Glutamatergic neuron (in vitro differentiated cells): ENCODE measurements around the gene PRODH2. TPM values are rescaled to one million over a fixed set of nuclear protein-coding genes. Genes with fewer than 3 reads are reported as not detected.

Source experiments
- DNase-seq: peaks from one replicate; pipeline ENCODE4 v3.0.0; 2022
- H3K27ac Mint-ChIP-seq: one replicate; pipeline ENCODE4 v1.8.0; 2020; ENCODE audit warnings: mild to moderate bottlenecking, mixed read lengths, inconsistent platforms; ENCODE audit not compliant: unreplicated experiment
- H3K27me3 Mint-ChIP-seq: one replicate; pipeline ENCODE4 v1.8.0; 2020; ENCODE audit warnings: mild to moderate bottlenecking, moderate library complexity, mixed read lengths, inconsistent platforms; ENCODE audit not compliant: unreplicated experiment
- H3K36me3 Mint-ChIP-seq: one replicate; pipeline ENCODE4 v1.8.0; 2020; ENCODE audit warnings: mild to moderate bottlenecking, mixed read lengths, inconsistent platforms; ENCODE audit not compliant: unreplicated experiment
- H3K4me1 Mint-ChIP-seq: one replicate; pipeline ENCODE4 v1.8.0; 2020; ENCODE audit warnings: mild to moderate bottlenecking, low read depth, mixed read lengths, inconsistent platforms; ENCODE audit not compliant: unreplicated experiment
- H3K4me3 Mint-ChIP-seq: one replicate; pipeline ENCODE4 v1.8.0; 2020; ENCODE audit warnings: mild to moderate bottlenecking, mixed read lengths, inconsistent platforms; ENCODE audit not compliant: unreplicated experiment
- H3K9me3 Mint-ChIP-seq: one replicate; pipeline ENCODE4 v1.8.0; 2020; ENCODE audit warnings: mild to moderate bottlenecking, moderate library complexity, mixed read lengths, inconsistent platforms; ENCODE audit not compliant: unreplicated experiment
- CTCF ChIP-seq: fragments of 200-600 bp; sonication (generic); IDR thresholded peaks from one replicate; pipeline ENCODE4 v1.5.0; 2021; ENCODE audit not compliant: partially characterized antibody, unreplicated experiment
- total RNA-seq: library from RNA; stranded (reverse); fragmentation: NEBNext Ultra II Directional; extraction: Animal tissue kit (Norgen Biotek cat#: 25700); gene quantifications from one replicate; pipeline ENCODE4 v1.2.1, GENCODE V29; 2021; ENCODE audit not compliant: unreplicated experiment

PRODH2 gene
- total RNA-seq, 1 donor from 2014 or later, result 0.64 TPM

GRCh38 chr19:35859414-35859813 lies 46.8 kb upstream of the PRODH2 start:
- TF ChIP-seq CTCF, result no peak
- Mint-ChIP-seq H3K4me3 (peak overlapping the region; percentile 32), H3K36me3 (no peaks in the 10 kb centered on the region), H3K27ac (no peak overlapping the region), H3K9me3 (peaks cover 15% of the 10 kb centered on the region), H3K4me1 (peaks cover 26% of the 10 kb centered on the region), H3K27me3 (peaks cover 21% of the 10 kb centered on the region)
- no peak for DNase-seq

- H3K9me3 Mint-ChIP-seq, result peaks cover 15% of the 10 kb centered on the region
- no peak for DNase-seq
- no peak for TF ChIP-seq CTCF
- peaks cover 26% of the 10 kb centered on the region for H3K4me1 Mint-ChIP-seq
- H3K27me3 Mint-ChIP-seq, result peaks cover 21% of the 10 kb centered on the region
- no peak overlapping the region for H3K27ac Mint-ChIP-seq
- peak overlapping the region; percentile 94 for H3K4me3 Mint-ChIP-seq
- H3K36me3 Mint-ChIP-seq, result no peaks in the 10 kb centered on the region
These were observed 45.7 kb upstream of the PRODH2 start for GRCh38 chr19:35858311-35858710.

DNA sequence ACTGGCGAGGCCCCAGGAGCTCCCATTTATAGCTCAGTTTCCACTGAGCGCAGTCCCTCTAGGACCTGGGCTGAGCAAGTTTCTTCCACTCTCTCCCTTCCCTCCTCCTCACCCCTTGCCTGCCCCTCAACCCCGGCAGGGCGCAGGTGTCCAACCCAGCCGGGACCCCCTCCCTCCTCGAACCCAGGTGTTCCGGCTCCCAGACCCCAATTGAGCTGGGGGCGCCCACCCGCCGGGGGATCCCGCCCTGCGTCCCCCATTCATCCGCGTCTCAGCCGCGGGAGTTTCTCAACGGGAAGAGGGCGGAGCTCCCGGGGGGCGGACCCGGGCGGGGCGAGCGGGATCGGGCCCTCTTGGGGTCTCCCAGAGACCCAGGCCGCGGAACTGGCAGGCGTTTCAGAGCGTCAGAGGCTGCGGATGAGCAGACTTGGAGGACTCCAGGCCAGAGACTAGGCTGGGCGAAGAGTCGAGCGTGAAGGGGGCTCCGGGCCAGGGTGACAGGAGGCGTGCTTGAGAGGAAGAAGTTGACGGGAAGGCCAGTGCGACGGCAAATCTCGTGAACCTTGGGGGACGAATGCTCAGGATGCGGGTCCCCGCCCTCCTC lies 44.0 kb upstream of the PRODH2 start, which contains the start of gene KIRREL2:
KIRREL2 (plus strand) TSS at position 366 of the 604 bp plus-strand sequence; CDS start at position 575, 209 bp downstream.
- no peak for TF ChIP-seq CTCF
- peaks cover 21% of the 10 kb centered on the region for H3K27me3 Mint-ChIP-seq
- H3K9me3 Mint-ChIP-seq, result peaks cover 14% of the 10 kb centered on the region
- peak within 1 kb of the TSS; percentile 94 for H3K4me3 Mint-ChIP-seq
- H3K27ac Mint-ChIP-seq, result peak within 1 kb of the TSS; percentile 94
- H3K36me3 Mint-ChIP-seq, result no peaks in the 10 kb centered on the region
- peaks cover 39% of the 10 kb centered on the region for H3K4me1 Mint-ChIP-seq
- DNase-seq, result peak; percentile 85

GRCh38 chr19:35853038-35853756 lies 40.6 kb upstream of the PRODH2 start:
- H3K4me3 Mint-ChIP-seq, result peak overlapping the region; percentile 48
- H3K27me3 Mint-ChIP-seq, result peaks cover 15% of the 10 kb centered on the region
- DNase-seq, result no peak
- peaks cover 30% of the 10 kb centered on the region for H3K4me1 Mint-ChIP-seq
- H3K27ac Mint-ChIP-seq, result peak overlapping the region; percentile 73
- TF ChIP-seq CTCF, result no peak
- H3K9me3 Mint-ChIP-seq, result peaks cover 14% of the 10 kb centered on the region
- H3K36me3 Mint-ChIP-seq, result no peaks in the 10 kb centered on the region
